ENCODE results near the gene MIPOL1. TPM values are rescaled to one million over a fixed set of nuclear protein-coding genes. Genes with fewer than 3 reads are reported as not detected.

MIPOL1 gene
- total and polyA plus RNA-seq, 2 of the 13 experiments (the other 11 are each of a cell fraction or from before 2014, with no cell fraction given), result 8.6 to 34.2 TPM

DNA sequence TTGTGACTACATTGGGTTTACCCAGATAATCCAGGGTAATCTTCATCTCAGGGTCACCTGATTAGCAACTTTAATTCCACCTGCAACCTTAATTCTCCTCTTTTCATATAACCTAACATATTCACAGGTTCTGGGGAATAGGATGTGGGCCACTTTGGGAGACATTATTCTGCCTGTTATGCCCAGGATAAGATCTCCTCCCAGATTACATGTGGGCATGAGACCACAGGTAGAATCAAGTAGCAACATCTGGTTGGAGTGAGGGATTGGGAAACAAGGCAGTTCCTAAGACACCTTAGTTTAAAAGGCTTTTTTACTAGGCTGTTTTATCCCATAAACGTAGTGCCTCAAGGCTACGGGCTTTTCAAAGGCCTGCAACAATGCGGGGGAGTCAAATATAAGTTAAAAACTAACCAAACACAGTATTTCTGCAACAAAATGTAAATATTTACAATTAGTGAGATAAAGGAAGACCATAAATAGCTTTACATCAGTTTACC lies 215.8 kb downstream of the MIPOL1 start (continued):
- TF ChIP-seq, protein P1, sequence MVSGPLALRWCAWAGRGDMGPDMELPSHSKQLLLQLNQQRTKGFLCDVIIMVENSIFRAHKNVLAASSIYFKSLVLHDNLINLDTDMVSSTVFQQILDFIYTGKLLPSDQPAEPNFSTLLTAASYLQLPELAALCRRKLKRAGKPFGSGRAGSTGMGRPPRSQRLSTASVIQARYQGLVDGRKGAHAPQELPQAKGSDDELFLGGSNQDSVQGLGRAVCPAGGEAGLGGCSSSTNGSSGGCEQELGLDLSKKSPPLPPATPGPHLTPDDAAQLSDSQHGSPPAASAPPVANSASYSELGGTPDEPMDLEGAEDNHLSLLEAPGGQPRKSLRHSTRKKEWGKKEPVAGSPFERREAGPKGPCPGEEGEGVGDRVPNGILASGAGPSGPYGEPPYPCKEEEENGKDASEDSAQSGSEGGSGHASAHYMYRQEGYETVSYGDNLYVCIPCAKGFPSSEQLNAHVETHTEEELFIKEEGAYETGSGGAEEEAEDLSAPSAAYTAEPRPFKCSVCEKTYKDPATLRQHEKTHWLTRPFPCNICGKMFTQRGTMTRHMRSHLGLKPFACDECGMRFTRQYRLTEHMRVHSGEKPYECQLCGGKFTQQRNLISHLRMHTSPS (CRISPR knock-in tag; IDR thresholded peaks at IDR 0.05; ENCODE audit: low read depth), result no peak
- TF ChIP-seq FOXP1 (IDR thresholded peaks at IDR 0.05) (no peak), FOXP1 (CRISPR knock-in tag; IDR thresholded peaks at IDR 0.05) (peak; percentile 93), SETDB1 (CRISPR knock-in tag; IDR thresholded peaks at IDR 0.05; ENCODE audit: borderline replicate concordance) (no peak), ZNF263 (CRISPR knock-in tag; IDR thresholded peaks at IDR 0.05) (no peak), GABPB1 (CRISPR knock-in tag; IDR thresholded peaks at IDR 0.05) (no peak), CBFB (CRISPR knock-in tag; IDR thresholded peaks at IDR 0.05) (no peak), ZSCAN31 (CRISPR knock-in tag; IDR thresholded peaks at IDR 0.05; ENCODE audit: low read depth) (no peak), ATAD3A (CRISPR knock-in tag; IDR thresholded peaks at IDR 0.05) (no peak), CHD2 (IDR thresholded peaks at IDR 0.05; ENCODE audit: low read depth, low read length) (no peak), NR2F6 (IDR thresholded peaks at IDR 0.05) (0 out of 2 replicates have a peak, but pooled peaks have one; percentile 30), NR2F6 (CRISPR knock-in tag; IDR thresholded peaks at IDR 0.05) (0 out of 2 replicates have a peak, but pooled peaks have one; percentile 42), MAF1 (CRISPR knock-in tag; IDR thresholded peaks at IDR 0.05; ENCODE audit: borderline replicate concordance) (no peak), AHR (CRISPR knock-in tag; IDR thresholded peaks at IDR 0.05) (no peak), ZNF83 (CRISPR knock-in tag; IDR thresholded peaks at IDR 0.05; ENCODE audit: borderline replicate concordance) (no peak), SUZ12 (IDR thresholded peaks at IDR 0.05; ENCODE audit: low read depth, low read length) (no peak), ZNF615 (CRISPR knock-in tag; IDR thresholded peaks at IDR 0.05; ENCODE audit: borderline replicate concordance) (no peak), MATR3 (CRISPR knock-in tag; IDR thresholded peaks at IDR 0.05) (no peak), FOSL1 (CRISPR knock-in tag; IDR thresholded peaks at IDR 0.05; ENCODE audit: borderline replicate concordance) (no peak), NFYB (CRISPR knock-in tag; IDR thresholded peaks at IDR 0.05) (no peak), ZNF138 (CRISPR knock-in tag; IDR thresholded peaks at IDR 0.05; ENCODE audit: low read depth) (no peak), RFXAP (CRISPR knock-in tag; IDR thresholded peaks at IDR 0.05; ENCODE audit: borderline replicate concordance) (no peak), ELF3 (CRISPR knock-in tag; IDR thresholded peaks at IDR 0.05) (0 out of 2 replicates have a peak, but pooled peaks have one; percentile 38), CAMTA2 (CRISPR knock-in tag; IDR thresholded peaks at IDR 0.05; ENCODE audit: borderline replicate concordance) (no peak), FOXO1 (CRISPR knock-in tag; IDR thresholded peaks at IDR 0.05) (no peak; the same call in 1 of the 2 replicates)
- TF ChIP-seq, protein P2, sequence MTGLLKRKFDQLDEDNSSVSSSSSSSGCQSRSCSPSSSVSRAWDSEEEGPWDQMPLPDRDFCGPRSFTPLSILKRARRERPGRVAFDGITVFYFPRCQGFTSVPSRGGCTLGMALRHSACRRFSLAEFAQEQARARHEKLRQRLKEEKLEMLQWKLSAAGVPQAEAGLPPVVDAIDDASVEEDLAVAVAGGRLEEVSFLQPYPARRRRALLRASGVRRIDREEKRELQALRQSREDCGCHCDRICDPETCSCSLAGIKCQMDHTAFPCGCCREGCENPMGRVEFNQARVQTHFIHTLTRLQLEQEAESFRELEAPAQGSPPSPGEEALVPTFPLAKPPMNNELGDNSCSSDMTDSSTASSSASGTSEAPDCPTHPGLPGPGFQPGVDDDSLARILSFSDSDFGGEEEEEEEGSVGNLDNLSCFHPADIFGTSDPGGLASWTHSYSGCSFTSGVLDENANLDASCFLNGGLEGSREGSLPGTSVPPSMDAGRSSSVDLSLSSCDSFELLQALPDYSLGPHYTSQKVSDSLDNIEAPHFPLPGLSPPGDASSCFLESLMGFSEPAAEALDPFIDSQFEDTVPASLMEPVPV (CRISPR knock-in tag; IDR thresholded peaks at IDR 0.05), result no peak
- TF ChIP-seq, protein P3, sequence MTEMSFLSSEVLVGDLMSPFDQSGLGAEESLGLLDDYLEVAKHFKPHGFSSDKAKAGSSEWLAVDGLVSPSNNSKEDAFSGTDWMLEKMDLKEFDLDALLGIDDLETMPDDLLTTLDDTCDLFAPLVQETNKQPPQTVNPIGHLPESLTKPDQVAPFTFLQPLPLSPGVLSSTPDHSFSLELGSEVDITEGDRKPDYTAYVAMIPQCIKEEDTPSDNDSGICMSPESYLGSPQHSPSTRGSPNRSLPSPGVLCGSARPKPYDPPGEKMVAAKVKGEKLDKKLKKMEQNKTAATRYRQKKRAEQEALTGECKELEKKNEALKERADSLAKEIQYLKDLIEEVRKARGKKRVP (CRISPR knock-in tag; IDR thresholded peaks at IDR 0.05), result peak in 1 of 2 experiments; percentile 77; a peak in 2 of 4 replicates
- TF ChIP-seq, protein P4, sequence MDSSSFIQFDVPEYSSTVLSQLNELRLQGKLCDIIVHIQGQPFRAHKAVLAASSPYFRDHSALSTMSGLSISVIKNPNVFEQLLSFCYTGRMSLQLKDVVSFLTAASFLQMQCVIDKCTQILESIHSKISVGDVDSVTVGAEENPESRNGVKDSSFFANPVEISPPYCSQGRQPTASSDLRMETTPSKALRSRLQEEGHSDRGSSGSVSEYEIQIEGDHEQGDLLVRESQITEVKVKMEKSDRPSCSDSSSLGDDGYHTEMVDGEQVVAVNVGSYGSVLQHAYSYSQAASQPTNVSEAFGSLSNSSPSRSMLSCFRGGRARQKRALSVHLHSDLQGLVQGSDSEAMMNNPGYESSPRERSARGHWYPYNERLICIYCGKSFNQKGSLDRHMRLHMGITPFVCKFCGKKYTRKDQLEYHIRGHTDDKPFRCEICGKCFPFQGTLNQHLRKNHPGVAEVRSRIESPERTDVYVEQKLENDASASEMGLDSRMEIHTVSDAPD (CRISPR knock-in tag; IDR thresholded peaks at IDR 0.05), result peak; percentile 61; the same call in 1 of the 2 replicates
